H1 (cell line): ENCODE results near the gene MACROD2. TPM values are rescaled to one million over a fixed set of nuclear protein-coding genes. Genes with fewer than 3 reads are reported as not detected.

Source experiments
- CTCF ChIA-PET: fragments of 300-600 bp; sonication (Branson Sonifier 250); formaldehyde crosslinking; loops from one replicate; lab custom pipeline; 2021; ENCODE audit not compliant: partially characterized antibody; lab: Charles Lee
- POLR2A ChIA-PET: fragments of 300-600 bp; sonication (Branson Sonifier 250); formaldehyde crosslinking; loops from one replicate; lab custom pipeline; 2021; ENCODE audit warnings: inconsistent platforms; ENCODE audit not compliant: partially characterized antibody; lab: Charles Lee
- DNase-seq, 2 experiments: peaks; one replicate each; pipeline versions ENCODE4 v3.0.0 to v3.0.0-alpha.2; 2010 to 2022; ENCODE audit warnings: low spot score in 2 of 2, low read depth in 1 of 2, mixed read lengths in 1 of 2
- FAIRE-seq: peaks from 2 replicates; lab custom pipeline; 2011; peaks lifted over from hg19 to GRCh38; lab: Jason Lieb, UNC
- H2AFZ ChIP-seq: 2 replicates; pipeline ENCODE4 v1.8.1; 2012; ENCODE audit warnings: low read length, inconsistent platforms
- H2AK5ac ChIP-seq: 2 replicates; pipeline ENCODE4 v1.6.1; 2013; ENCODE audit warnings: low read depth, low read length
- H2BK120ac ChIP-seq: replicated peaks from 2 replicates; pipeline ENCODE3; 2013; ENCODE audit warnings: low read depth, low read length, inconsistent platforms
- H2BK12ac ChIP-seq: 2 replicates; pipeline ENCODE4 v1.6.1; 2013; ENCODE audit warnings: low read depth, low read length
- H2BK15ac ChIP-seq: 2 replicates; pipeline ENCODE4 v1.6.1; 2013; ENCODE audit warnings: low read length
- H2BK20ac ChIP-seq: 2 replicates; pipeline ENCODE4 v1.6.1; 2013; ENCODE audit warnings: low read length
- H2BK5ac ChIP-seq: 2 replicates; pipeline ENCODE4 v1.6.1; 2013; ENCODE audit warnings: low read depth, low read length
- H3K14ac ChIP-seq: 2 replicates; pipeline ENCODE4 v1.6.1; 2013; ENCODE audit warnings: inconsistent platforms; ENCODE audit not compliant: insufficient read length
- H3K18ac ChIP-seq: 2 replicates; pipeline ENCODE4 v1.6.1; 2013; ENCODE audit warnings: low read length; ENCODE audit errors: extremely low read depth
- H3K23ac ChIP-seq: 2 replicates; pipeline ENCODE4 v1.6.1; 2013; ENCODE audit warnings: inconsistent platforms; ENCODE audit not compliant: insufficient read length
- H3K23me2 ChIP-seq: 2 replicates; pipeline ENCODE4 v1.6.1; 2013; ENCODE audit warnings: low read depth, low read length
- H3K27ac ChIP-seq: 2 replicates; pipeline ENCODE4 v1.6.1; 2011; ENCODE audit warnings: low read depth, low read length, inconsistent platforms
- H3K27me3 ChIP-seq, 4 experiments: replicated peaks in 1 of 4; 1 replicate in 1 of 4; 2 replicates in 3 of 4; pipeline versions ENCODE4 v1.6.1 to v1.8.1; 2011 to 2013; ENCODE audit warnings: low read length in 3 of 4, mild to moderate bottlenecking in 3 of 4, inconsistent platforms in 2 of 4, mixed read lengths in 2 of 4, moderate library complexity in 1 of 4; ENCODE audit not compliant: control insufficient read depth in 3 of 4, insufficient read depth in 3 of 4; ENCODE audit errors: extremely low read depth in 1 of 4
- H3K36me3 ChIP-seq, 4 experiments: 2 replicates each; pipeline versions ENCODE4 v1.6.1 to v1.8.1; 2011 to 2013; ENCODE audit warnings: mild to moderate bottlenecking in 4 of 4, low read length in 3 of 4, moderate library complexity in 2 of 4, control low read depth in 1 of 4, inconsistent platforms in 1 of 4; ENCODE audit not compliant: insufficient read depth in 4 of 4, control insufficient read depth in 2 of 4
- H3K4ac ChIP-seq: replicated peaks from 2 replicates; pipeline ENCODE3; 2013; ENCODE audit warnings: low read length, low read depth, mixed read lengths, inconsistent platforms; ENCODE audit not compliant: insufficient read length
- H3K4me1 ChIP-seq, 4 experiments: replicated peaks in 1 of 4; 1 replicate in 1 of 4; 2 replicates in 3 of 4; pipeline versions ENCODE4 v1.6.1 to v1.8.1; 2011 to 2013; ENCODE audit warnings: low read length in 3 of 4, inconsistent platforms in 2 of 4, mixed read lengths in 1 of 4; ENCODE audit not compliant: insufficient read depth in 4 of 4, control insufficient read depth in 3 of 4
- H3K4me2 ChIP-seq, 2 experiments: 2 replicates each; pipeline versions ENCODE4 v1.6.1 to v1.8.1; 2011 to 2013; ENCODE audit warnings: low read depth in 2 of 2, low read length in 2 of 2, control low read depth in 1 of 2, inconsistent platforms in 1 of 2, mild to moderate bottlenecking in 1 of 2; ENCODE audit not compliant: insufficient read depth in 1 of 2
- H3K4me3 ChIP-seq, 4 experiments: fragments of 200-600, 300-600 bp in 1 of 4; sonication (generic), shearing (Covaris generic), sonication (Bioruptor Twin) in 1 of 4; 2 replicates each; pipeline versions ENCODE4 v1.5.1 to v1.8.1; 2011 to 2016; ENCODE audit warnings: low read length in 4 of 4, low read depth in 3 of 4, control low read depth in 2 of 4, inconsistent platforms in 2 of 4, mild to moderate bottlenecking in 2 of 4, mixed read lengths in 1 of 4, moderate library complexity in 1 of 4; ENCODE audit not compliant: insufficient read depth in 2 of 4; ENCODE audit errors: extremely low read depth in 1 of 4
- H3K56ac ChIP-seq: replicated peaks from 2 replicates; pipeline ENCODE3; 2013; ENCODE audit warnings: low read depth, mild to moderate bottlenecking, mixed read lengths, low read length, inconsistent platforms; ENCODE audit not compliant: insufficient read length
- H3K79me1 ChIP-seq: 2 replicates; pipeline ENCODE4 v1.6.1; 2013; ENCODE audit warnings: low read depth, low read length, control low read depth
- H3K79me2 ChIP-seq, 2 experiments: 2 replicates each; pipeline versions ENCODE4 v1.6.1 to v1.8.1; 2012 to 2013; ENCODE audit warnings: low read length in 2 of 2, mild to moderate bottlenecking in 2 of 2, inconsistent platforms in 1 of 2; ENCODE audit not compliant: insufficient read depth in 2 of 2, control insufficient read depth in 1 of 2
- H3K9ac ChIP-seq, 4 experiments: replicated peaks in 1 of 4; 1 replicate in 1 of 4; 2 replicates in 3 of 4; pipeline versions ENCODE4 v1.6.1 to v1.8.1; 2011 to 2013; ENCODE audit warnings: low read depth in 3 of 4, low read length in 3 of 4, control low read depth in 2 of 4, mild to moderate bottlenecking in 2 of 4, moderate library complexity in 2 of 4, inconsistent platforms in 1 of 4; ENCODE audit errors: extremely low read depth in 1 of 4
- H3K9me3 ChIP-seq, 2 experiments: 2 replicates each; pipeline versions ENCODE4 v1.6.1 to v1.8.1; 2012 to 2013; ENCODE audit warnings: mild to moderate bottlenecking in 2 of 2, moderate library complexity in 2 of 2, control low read depth in 1 of 2, inconsistent platforms in 1 of 2, low read depth in 1 of 2, low read length in 1 of 2, mixed read lengths in 1 of 2; ENCODE audit not compliant: insufficient read depth in 2 of 2
- H4K20me1 ChIP-seq, 2 experiments: replicated peaks in 1 of 2; 2 replicates each; pipeline versions ENCODE3 to v1.8.1; 2011 to 2013; ENCODE audit warnings: inconsistent platforms in 2 of 2, low read length in 2 of 2, mild to moderate bottlenecking in 1 of 2; ENCODE audit not compliant: insufficient read depth in 2 of 2, control insufficient read depth in 1 of 2
- H4K5ac ChIP-seq: 2 replicates; pipeline ENCODE4 v1.6.1; 2013; ENCODE audit warnings: low read length, low read depth, mixed read lengths, inconsistent platforms; ENCODE audit not compliant: insufficient read length
- H4K8ac ChIP-seq: 2 replicates; pipeline ENCODE4 v1.8.0; 2013; ENCODE audit warnings: mild to moderate bottlenecking, moderate library complexity, low read length, inconsistent platforms; ENCODE audit not compliant: insufficient read depth; ENCODE audit errors: extremely low read depth
- H4K91ac ChIP-seq: replicated peaks from 2 replicates; pipeline ENCODE3; 2013; ENCODE audit warnings: low read length, mixed read lengths, inconsistent platforms; ENCODE audit not compliant: insufficient read length
- CBX5 ChIP-seq: fragments of 300-800, 300-1000 bp; sonication (generic); IDR thresholded peaks from 2 replicates; pipeline ENCODE4 v1.7.1; 2016; ENCODE audit warnings: antibody characterized with exemption, low read length, low read depth
- CEBPB ChIP-seq: IDR thresholded peaks from 2 replicates; pipeline ENCODE4 v1.6.1; 2012; ENCODE audit warnings: low read depth, low read length
- EZH2 ChIP-seq: fragments of 200-600 bp; sonication (generic); IDR thresholded peaks from 2 replicates; pipeline ENCODE4 v1.7.1; 2012; ENCODE audit warnings: low read depth, mild to moderate bottlenecking, moderate library complexity, low read length, inconsistent platforms; ENCODE audit not compliant: severe bottlenecking
- FOSL1 ChIP-seq: IDR thresholded peaks from 2 replicates; pipeline ENCODE4 v1.6.1; 2011; ENCODE audit warnings: mild to moderate bottlenecking, low read depth, low read length, moderate library complexity; ENCODE audit not compliant: insufficient read depth
- MAFK ChIP-seq: IDR thresholded peaks from 2 replicates; pipeline ENCODE4 v1.6.1; 2012; ENCODE audit warnings: low read depth, mild to moderate bottlenecking, improper control_type of control experiment, low read length
- POLR2AphosphoS5 ChIP-seq: IDR thresholded peaks from 2 replicates; pipeline ENCODE4 v1.6.1; 2011; ENCODE audit warnings: low read depth, low read length
- SP1 ChIP-seq: IDR thresholded peaks from 2 replicates; pipeline ENCODE4 v1.6.1; 2011; ENCODE audit warnings: low read depth, low read length
- SP2 ChIP-seq: IDR thresholded peaks from 2 replicates; pipeline ENCODE4 v1.6.1; 2012; ENCODE audit warnings: mild to moderate bottlenecking, low read length, inconsistent platforms
- SRF ChIP-seq: IDR thresholded peaks from 2 replicates; pipeline ENCODE4 v1.6.1; 2011; ENCODE audit warnings: mild to moderate bottlenecking, low read depth, low read length, moderate library complexity
- TAF1 ChIP-seq: IDR thresholded peaks from 2 replicates; pipeline ENCODE4 v1.6.1; 2011; ENCODE audit warnings: mild to moderate bottlenecking, low read depth, low read length
- WGBS, 2 experiments: shearing (Covaris generic) in 1 of 2; methylation state at CpG; one replicate each; pipeline versions ENCODE4 v1.1.6 to v1.1.7; 2013 to 2015; ENCODE audit warnings: low lambda C conversion rate in 2 of 2, mixed read lengths in 2 of 2, inconsistent platforms in 1 of 2, low coverage in 1 of 2, missing lambda C conversion rate in 1 of 2; ENCODE audit not compliant: insufficient replicate concordance in 2 of 2, insufficient coverage in 1 of 2, insufficient read length in 1 of 2; ENCODE audit errors: extremely low coverage in 1 of 2, missing lambda C conversion rate in 1 of 2; 5-methylcytosine and 5-hydroxymethylcytosine counted together
- polyA plus RNA-seq, 7 experiments: library from polyadenylated mRNA; depleted of rRNA in 3 of 7; stranded (reverse) in 5 of 7; unstranded in 2 of 7; fragments of >200 nt in 5 of 7; fragments of 200-250 nt in 2 of 7; gene quantifications; 1 replicate in 5 of 7; 2 replicates in 1 of 7; 4 replicates in 1 of 7; pipeline versions ENCODE4 v1.2.1 to v1.2.3, GENCODE V29; 2011 to 2013; ENCODE audit warnings: missing spikeins in 2 of 7, mixed read lengths in 2 of 7
- total RNA-seq: library from RNA; stranded (reverse); fragmentation: NEBNext Ultra II Directional; extraction: Animal tissue kit (Norgen Biotek cat#: 25700); gene quantifications from 2 replicates; pipeline ENCODE4 v1.2.1, GENCODE V29; 2021
- TF ChIP-seq, protein P1 (sequence below): IDR thresholded peaks from 2 replicates; pipeline ENCODE4 v1.6.1; 2012; ENCODE audit warnings: inconsistent platforms
- TF ChIP-seq, protein P2 (sequence below): IDR thresholded peaks from 2 replicates; pipeline ENCODE4 v1.6.1; 2012; ENCODE audit warnings: inconsistent platforms

MACROD2 gene
- total and polyA plus RNA-seq, 2 of the 8 experiments (the other 6 are each of a cell fraction or from before 2014, with no cell fraction given): 0.70 to 3.9 TPM

DNA sequence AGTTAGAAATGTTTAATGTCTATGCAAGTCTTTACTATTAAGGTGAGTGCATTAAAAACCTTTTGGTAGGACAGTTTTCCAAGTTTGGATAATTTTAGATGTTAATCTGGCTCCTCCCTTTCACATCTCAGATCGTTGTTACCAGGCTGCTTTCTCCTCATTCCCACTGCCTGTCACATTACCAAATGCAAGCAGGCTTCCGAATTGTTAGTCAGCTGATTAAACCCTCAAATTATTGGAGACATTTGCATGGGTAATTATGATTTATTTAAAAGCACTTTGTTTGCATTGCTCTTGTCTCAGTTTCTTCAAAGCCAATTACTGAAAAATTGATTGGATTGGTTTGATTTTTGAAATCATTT is 1761.4 kb downstream of the MACROD2 start:
- no peak overlapping the region for H3K9ac ChIP-seq
- DNase-seq: no peak
- H3K4me2 ChIP-seq: no peak overlapping the region
- no peak overlapping the region for H3K14ac ChIP-seq
- no peaks in the 10 kb centered on the region for H3K9me3 ChIP-seq
- CTCF ChIA-PET: no interaction called here
- H2AFZ ChIP-seq: no peak overlapping the region
- 81% methylated on average over 2 of the region's 2 CpGs; no CpG with 5 or more reads in 1 of the 2 experiments for WGBS, 2 experiments
- no peaks in the 10 kb centered on the region for H3K27me3 ChIP-seq
- no peak overlapping the region for H4K91ac ChIP-seq
- TF ChIP-seq SRF: no peak
- TF ChIP-seq SP1: no peak
- TF ChIP-seq, protein P1, sequence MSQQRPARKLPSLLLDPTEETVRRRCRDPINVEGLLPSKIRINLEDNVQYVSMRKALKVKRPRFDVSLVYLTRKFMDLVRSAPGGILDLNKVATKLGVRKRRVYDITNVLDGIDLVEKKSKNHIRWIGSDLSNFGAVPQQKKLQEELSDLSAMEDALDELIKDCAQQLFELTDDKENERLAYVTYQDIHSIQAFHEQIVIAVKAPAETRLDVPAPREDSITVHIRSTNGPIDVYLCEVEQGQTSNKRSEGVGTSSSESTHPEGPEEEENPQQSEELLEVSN: no peak
- TF ChIP-seq CBX5: no peak
- TF ChIP-seq CEBPB: no peak
- no peak for TF ChIP-seq POLR2AphosphoS5
- TF ChIP-seq, protein P2, sequence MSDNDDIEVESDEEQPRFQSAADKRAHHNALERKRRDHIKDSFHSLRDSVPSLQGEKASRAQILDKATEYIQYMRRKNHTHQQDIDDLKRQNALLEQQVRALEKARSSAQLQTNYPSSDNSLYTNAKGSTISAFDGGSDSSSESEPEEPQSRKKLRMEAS: no peak
- TF ChIP-seq SP2: no peak
- TF ChIP-seq FOSL1: no peak
- TF ChIP-seq MAFK: no peak
- TF ChIP-seq TAF1: no peak
- no peak for TF ChIP-seq EZH2
- POLR2A ChIA-PET: no interaction called here
- H2BK15ac ChIP-seq: no peak overlapping the region
- H3K23ac ChIP-seq: no peak overlapping the region
- H4K5ac ChIP-seq: no peak overlapping the region
- H2BK120ac ChIP-seq: no peak overlapping the region
- H3K56ac ChIP-seq: no peak overlapping the region
- H3K4ac ChIP-seq: no peak overlapping the region
- no peaks in the 10 kb centered on the region for H3K36me3 ChIP-seq
- no peak for FAIRE-seq
- no peak overlapping the region for H2BK20ac ChIP-seq
- H3K23me2 ChIP-seq: no peaks in the 10 kb centered on the region
- H3K4me3 ChIP-seq: no peak overlapping the region
- H3K18ac ChIP-seq: no peak overlapping the region
- peaks cover 0 to 5% (median 3%) of the 10 kb centered on the region in 4 experiments; a peak in 4 of 7 replicates for H3K4me1 ChIP-seq
- H4K8ac ChIP-seq: no peak overlapping the region
- no peaks in the 10 kb centered on the region for H4K20me1 ChIP-seq
- H2AK5ac ChIP-seq: no peak overlapping the region
- H2BK5ac ChIP-seq: no peak overlapping the region
- no peak overlapping the region for H3K27ac ChIP-seq
- H2BK12ac ChIP-seq: no peak overlapping the region
- H3K79me2 ChIP-seq: no peaks in the 10 kb centered on the region
- no peaks in the 10 kb centered on the region for H3K79me1 ChIP-seq
